ENCODE measurements around the gene APOL6. TPM values are rescaled to one million over a fixed set of nuclear protein-coding genes. Genes with fewer than 3 reads are reported as not detected.

Gene APOL6
- total RNA-seq: 4.3 and 11.7 TPM in 2 replicates

GRCh38 chr22:35648066-35649025, at the start of gene APOL6:
Gene APOL6, plus strand, starts transcription at chr22:35648446. Its CDS starts 7,980 bp downstream, at chr22:35656426.

GRCh38 chr22:35617137-35617755, 31.0 kb upstream of the APOL6 start, which contains the start of gene MB:
Gene MB, minus strand, starts transcription at chr22:35617329. Its CDS starts 72 bp downstream, at chr22:35617257.

GRCh38 chr22:35717572-35717971, 69.3 kb downstream of the APOL6 start, which contains the start of gene APOL5:
Gene APOL5, plus strand, starts transcription at chr22:35717872. Its CDS starts 0 bp downstream, at chr22:35717872.

Other genes with a start within 250 kb of the APOL6 start
- 32.2 and 83.5 TPM in 2 replicates for gene MCM5, start 248.3 kb upstream of the APOL6 start, total RNA-seq
- under 0.01 and 0.46 TPM in 2 replicates for gene RASD2, start 107.6 kb upstream of the APOL6 start, total RNA-seq
- not detected in 2 replicates for gene MB, start 31.1 kb upstream of the APOL6 start, total RNA-seq
- not detected in 2 replicates for gene APOL5, start 69.4 kb downstream of the APOL6 start, total RNA-seq